ENCODE results near the gene TMEM229B.

DNA sequence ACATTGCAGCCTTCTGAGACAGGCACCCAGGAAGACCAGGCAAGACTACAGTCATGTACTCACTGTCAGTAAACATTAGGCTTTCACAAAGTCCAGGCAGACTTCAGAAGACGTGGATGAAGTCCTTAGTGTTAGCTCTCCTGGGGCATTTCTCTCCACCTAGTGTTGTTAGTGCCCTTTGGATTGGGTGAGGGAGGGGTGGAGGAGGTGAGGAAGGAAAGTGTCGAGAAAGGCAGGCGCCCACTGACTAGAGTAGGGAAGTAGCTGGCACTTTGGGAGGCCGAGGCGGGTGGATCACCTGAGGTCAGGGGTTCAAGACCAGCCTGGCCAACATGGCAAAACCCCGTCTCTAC lies 20.2 kb downstream of the TMEM229B start:
- TF ChIP-seq POLR2AphosphoS5 (IDR thresholded peaks at IDR 0.05; ENCODE audit: borderline replicate concordance, low read depth, low read length), result no peak
- TF ChIP-seq EZH2 (IDR thresholded peaks at IDR 0.05), result no peak

All from SK-N-MC (cell line).